Measurements from ENCODE around the gene MAGEC3. TPM values are rescaled to one million over a fixed set of nuclear protein-coding genes. Genes with fewer than 3 reads are reported as not detected.

The MAGEC3 gene
- total RNA-seq, 6 donors from 2014 or later = not detected

DNA sequence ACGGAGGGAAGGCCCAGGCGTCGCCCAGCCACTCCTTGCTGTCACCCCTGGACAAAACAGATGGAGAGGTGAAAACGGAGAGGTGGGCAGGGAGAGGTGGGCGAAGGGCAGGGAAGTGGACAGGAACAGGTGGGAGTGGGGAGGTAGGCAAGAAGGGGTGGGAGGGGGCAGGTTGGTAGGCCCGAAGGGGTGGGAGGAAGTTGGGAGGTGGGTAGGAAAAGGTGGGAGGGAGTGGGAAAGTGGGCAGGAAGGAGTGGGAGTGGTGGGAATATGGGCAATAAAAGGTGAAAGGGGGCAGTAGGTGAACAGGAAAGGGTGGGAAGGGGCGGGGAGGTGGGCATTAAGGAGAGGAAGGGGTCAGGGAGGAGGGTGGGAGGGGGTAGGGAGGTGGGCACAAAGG lies 56.6 kb downstream of the MAGEC3 start:
- H3K4me1 ChIP-seq = no peaks in the 10 kb centered on the region
- 78 to 83% methylated on average over 6 of the region's 7 CpGs for WGBS, 2 donors
- DNase-seq (peak in 1 of 2 donors; percentile 20), ATAC-seq (ENCODE audit: low FRiP score in 2 of 2) (no peak)
- H3K9me3 ChIP-seq = no peaks in the 10 kb centered on the region
- no peak overlapping the region for H3K4me3 ChIP-seq
- H3K27ac ChIP-seq = no peak overlapping the region
- TF ChIP-seq POLR2A (IDR thresholded peaks at IDR 0.05) (no peak), POLR2AphosphoS5 (IDR thresholded peaks at IDR 0.05) (no peak), EP300 (IDR thresholded peaks at IDR 0.05) (no peak)
- TF ChIP-seq, protein P1, sequence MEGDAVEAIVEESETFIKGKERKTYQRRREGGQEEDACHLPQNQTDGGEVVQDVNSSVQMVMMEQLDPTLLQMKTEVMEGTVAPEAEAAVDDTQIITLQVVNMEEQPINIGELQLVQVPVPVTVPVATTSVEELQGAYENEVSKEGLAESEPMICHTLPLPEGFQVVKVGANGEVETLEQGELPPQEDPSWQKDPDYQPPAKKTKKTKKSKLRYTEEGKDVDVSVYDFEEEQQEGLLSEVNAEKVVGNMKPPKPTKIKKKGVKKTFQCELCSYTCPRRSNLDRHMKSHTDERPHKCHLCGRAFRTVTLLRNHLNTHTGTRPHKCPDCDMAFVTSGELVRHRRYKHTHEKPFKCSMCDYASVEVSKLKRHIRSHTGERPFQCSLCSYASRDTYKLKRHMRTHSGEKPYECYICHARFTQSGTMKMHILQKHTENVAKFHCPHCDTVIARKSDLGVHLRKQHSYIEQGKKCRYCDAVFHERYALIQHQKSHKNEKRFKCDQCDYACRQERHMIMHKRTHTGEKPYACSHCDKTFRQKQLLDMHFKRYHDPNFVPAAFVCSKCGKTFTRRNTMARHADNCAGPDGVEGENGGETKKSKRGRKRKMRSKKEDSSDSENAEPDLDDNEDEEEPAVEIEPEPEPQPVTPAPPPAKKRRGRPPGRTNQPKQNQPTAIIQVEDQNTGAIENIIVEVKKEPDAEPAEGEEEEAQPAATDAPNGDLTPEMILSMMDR (IDR thresholded peaks at IDR 0.05) = no peak
- H3K27me3 ChIP-seq = no peaks in the 10 kb centered on the region
- no peaks in the 10 kb centered on the region for H3K36me3 ChIP-seq

DNA sequence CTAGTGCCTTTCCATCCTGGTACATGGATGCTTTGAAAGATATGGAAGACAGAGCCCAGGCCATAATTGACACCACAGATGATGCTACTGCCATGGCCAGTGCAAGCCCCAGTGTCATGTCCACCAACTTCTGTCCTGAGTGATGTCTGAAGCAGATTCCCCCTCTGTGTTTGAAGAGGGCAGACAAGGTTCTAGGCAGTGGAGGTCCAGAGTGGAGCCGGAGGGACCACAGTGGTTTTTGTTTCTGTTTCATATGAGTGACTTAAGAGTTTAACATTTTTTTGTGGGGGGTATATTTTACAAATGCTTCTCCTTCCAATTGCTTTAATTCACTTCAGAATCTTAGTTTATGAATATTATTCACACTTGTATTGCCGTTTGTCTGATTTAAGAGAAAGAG lies 59.6 kb downstream of the MAGEC3 start:
- Histone ChIP-seq H3K27me3 (no peaks in the 10 kb centered on the region), H3K4me3 (no peak overlapping the region), H3K36me3 (no peaks in the 10 kb centered on the region), H3K9me3 (no peaks in the 10 kb centered on the region), H3K4me1 (no peaks in the 10 kb centered on the region), H3K27ac (no peak overlapping the region)
- WGBS, 2 donors = 94 to 98% methylated on average over 2 of the region's 2 CpGs
- TF ChIP-seq POLR2A (IDR thresholded peaks at IDR 0.05) (no peak), EP300 (IDR thresholded peaks at IDR 0.05) (no peak), POLR2AphosphoS5 (IDR thresholded peaks at IDR 0.05) (no peak)
- TF ChIP-seq, protein P1 (IDR thresholded peaks at IDR 0.05) = no peak
- ATAC-seq (ENCODE audit: low FRiP score in 2 of 2) (no peak), DNase-seq (no peak)

DNA sequence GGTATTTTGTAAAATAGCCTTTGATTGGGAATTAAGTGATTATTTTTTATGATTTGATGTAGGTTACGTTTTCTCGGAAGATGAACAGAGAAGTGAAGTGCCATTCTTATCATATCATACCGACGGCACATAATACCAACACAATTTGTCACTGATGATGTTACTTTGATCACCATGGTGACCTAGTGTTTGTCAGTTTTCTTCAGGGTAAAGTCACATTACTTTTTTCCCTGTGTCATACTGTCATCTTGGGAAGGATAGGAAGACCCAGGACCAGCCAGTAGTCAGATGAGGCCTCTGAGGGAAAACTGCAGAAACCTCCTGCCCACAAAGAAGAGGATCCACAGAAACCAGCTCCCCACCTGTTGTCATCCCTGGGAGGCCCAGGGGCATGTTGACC lies 64.2 kb downstream of the MAGEC3 start:
- WGBS, 2 donors = 90 to 92% methylated on average over 4 of the region's 4 CpGs
- no peaks in the 10 kb centered on the region for H3K27me3 ChIP-seq
- H3K36me3 ChIP-seq = no peaks in the 10 kb centered on the region
- no peaks in the 10 kb centered on the region for H3K4me1 ChIP-seq
- no peaks in the 10 kb centered on the region for H3K9me3 ChIP-seq
- no peak for ATAC-seq (ENCODE audit: low FRiP score in 2 of 2)
- no peak for TF ChIP-seq POLR2A (IDR thresholded peaks at IDR 0.05)
- no peak for TF ChIP-seq POLR2AphosphoS5 (IDR thresholded peaks at IDR 0.05)
- TF ChIP-seq, protein P1 (IDR thresholded peaks at IDR 0.05) = no peak
- no peak for TF ChIP-seq EP300 (IDR thresholded peaks at IDR 0.05)
- no peak for DNase-seq
- no peak overlapping the region for H3K27ac ChIP-seq
- no peak overlapping the region for H3K4me3 ChIP-seq

DNA sequence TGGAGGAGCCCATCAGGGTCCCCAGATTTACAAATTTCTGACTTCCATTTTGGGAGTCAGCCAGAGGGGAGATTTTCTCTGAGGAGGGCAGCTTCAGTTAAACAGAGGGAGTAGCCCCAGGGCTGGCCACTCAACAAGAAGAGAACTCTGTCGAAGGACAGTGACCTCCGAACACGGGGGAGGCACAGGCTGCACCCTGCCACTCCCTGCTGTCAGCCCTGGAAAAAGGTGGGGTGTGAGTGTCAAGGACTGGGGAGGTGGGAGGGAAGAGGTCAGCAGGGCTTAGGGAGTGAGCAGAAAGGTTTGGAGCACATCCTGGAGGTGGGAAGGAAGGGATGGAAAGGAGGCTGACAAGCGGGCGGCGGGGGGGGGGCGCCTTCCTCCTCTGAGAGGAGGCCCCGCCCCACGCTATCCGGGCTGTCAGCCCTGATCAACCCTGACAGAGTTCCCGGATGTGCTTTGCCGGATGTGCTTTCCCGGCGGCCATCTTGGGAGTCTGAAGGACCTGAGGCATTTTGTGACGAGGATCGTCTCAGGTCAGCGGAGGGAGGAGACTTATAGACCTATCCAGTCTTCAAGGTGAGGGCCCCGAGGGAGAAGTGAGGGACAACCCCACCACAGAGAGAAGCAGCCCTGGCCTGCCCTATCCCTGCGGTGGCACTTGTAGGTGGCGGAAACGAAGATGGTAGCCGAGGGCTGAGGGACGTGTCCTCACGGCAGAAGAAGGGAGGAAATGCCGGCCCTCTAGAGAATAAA lies 65.5 kb downstream of the MAGEC3 start, which contains the start of gene MAGEC1:
TSS of gene MAGEC1 (plus strand) at position 495 of the 756 bp plus-strand sequence. CDS start 1,179 bp downstream, outside the sequence.
- ATAC-seq (ENCODE audit: low FRiP score in 2 of 2) (no peak), DNase-seq (peak in 1 of 2 donors; percentile 18)
- Histone ChIP-seq H3K27ac (no peak within 1 kb of the TSS), H3K36me3 (no peaks in the 10 kb centered on the region), H3K9me3 (no peaks in the 10 kb centered on the region), H3K27me3 (no peaks in the 10 kb centered on the region), H3K4me1 (no peaks in the 10 kb centered on the region), H3K4me3 (no peak within 1 kb of the TSS)
- TF ChIP-seq EP300 (IDR thresholded peaks at IDR 0.05) = no peak
- no peak for TF ChIP-seq POLR2A (IDR thresholded peaks at IDR 0.05)
- no peak for TF ChIP-seq POLR2AphosphoS5 (IDR thresholded peaks at IDR 0.05)
- TF ChIP-seq, protein P1 (IDR thresholded peaks at IDR 0.05) = no peak
- 87 to 92% methylated on average over 18 to 24 of the region's 25 CpGs for WGBS, 2 donors

DNA sequence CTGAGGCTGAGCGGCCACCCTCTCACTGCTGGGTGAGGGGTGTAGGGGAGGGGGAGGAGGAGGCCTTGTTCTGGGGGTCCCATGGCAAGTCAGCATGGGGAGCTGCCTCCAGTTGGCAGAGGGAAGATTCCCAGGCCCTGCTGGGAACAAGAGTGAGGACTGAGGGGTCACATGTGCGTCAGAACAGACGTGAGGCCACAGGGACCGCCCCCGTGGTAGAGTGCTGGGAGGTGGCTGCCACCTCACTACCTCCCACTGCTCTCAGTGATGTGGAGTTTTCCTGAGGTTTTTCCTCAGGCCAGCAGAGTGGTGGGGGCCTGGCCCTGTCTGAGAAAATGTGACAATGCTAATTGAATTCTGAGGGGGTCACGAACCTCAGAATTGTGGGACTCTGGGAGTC lies 66.1 kb downstream of the MAGEC3 start:
- H3K4me3 ChIP-seq = no peak overlapping the region
- ATAC-seq (ENCODE audit: low FRiP score in 2 of 2) (no peak), DNase-seq (peak in 1 of 2 donors; percentile 10)
- H3K27ac ChIP-seq = no peak overlapping the region
- no peaks in the 10 kb centered on the region for H3K36me3 ChIP-seq
- 82 to 100% methylated on average over 1 to 6 of the region's 6 CpGs for WGBS, 2 donors
- TF ChIP-seq, protein P1 (IDR thresholded peaks at IDR 0.05) = no peak
- TF ChIP-seq POLR2A (IDR thresholded peaks at IDR 0.05) (no peak), POLR2AphosphoS5 (IDR thresholded peaks at IDR 0.05) (no peak), EP300 (IDR thresholded peaks at IDR 0.05) (no peak)
- no peaks in the 10 kb centered on the region for H3K27me3 ChIP-seq
- H3K9me3 ChIP-seq = no peaks in the 10 kb centered on the region
- H3K4me1 ChIP-seq = no peaks in the 10 kb centered on the region
